NB4 (cell line): ENCODE measurements around the gene DEPDC1.

Experiments
- POLR2A ChIP-seq: IDR thresholded peaks from 2 replicates; pipeline ENCODE4 v1.6.1; 2011; ENCODE audit warnings: mild to moderate bottlenecking; ENCODE audit not compliant: insufficient read length; ENCODE audit errors: extremely low read depth
- TF ChIP-seq, protein P1 (sequence below): IDR thresholded peaks from 2 replicates; pipeline ENCODE4 v1.6.1; 2011; ENCODE audit warnings: low read depth, low read length
- TF ChIP-seq, protein P2 (sequence below): IDR thresholded peaks from one replicate; pipeline ENCODE4 v1.5.1; 2012; ENCODE audit warnings: low read depth, low read length

DNA sequence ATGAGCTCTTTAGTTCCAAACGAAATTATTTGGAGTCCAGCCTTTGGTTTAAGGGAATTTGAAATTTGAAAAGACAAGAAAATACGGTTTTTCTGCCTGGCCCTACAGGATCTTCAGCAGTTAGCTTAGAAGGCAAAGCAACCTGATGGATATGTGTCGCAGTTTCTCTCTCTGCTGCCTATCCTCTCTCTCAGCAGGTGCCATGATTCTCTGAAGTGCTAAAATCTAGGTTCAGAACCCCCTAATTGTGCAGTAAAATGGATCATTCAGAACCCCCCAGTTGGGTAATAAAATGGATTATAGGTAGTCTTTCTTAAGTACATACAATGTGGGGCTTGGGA lies 446 bp upstream of the DEPDC1 start:
- TF ChIP-seq, protein P1, sequence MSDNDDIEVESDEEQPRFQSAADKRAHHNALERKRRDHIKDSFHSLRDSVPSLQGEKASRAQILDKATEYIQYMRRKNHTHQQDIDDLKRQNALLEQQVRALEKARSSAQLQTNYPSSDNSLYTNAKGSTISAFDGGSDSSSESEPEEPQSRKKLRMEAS: no peak
- TF ChIP-seq, protein P2, sequence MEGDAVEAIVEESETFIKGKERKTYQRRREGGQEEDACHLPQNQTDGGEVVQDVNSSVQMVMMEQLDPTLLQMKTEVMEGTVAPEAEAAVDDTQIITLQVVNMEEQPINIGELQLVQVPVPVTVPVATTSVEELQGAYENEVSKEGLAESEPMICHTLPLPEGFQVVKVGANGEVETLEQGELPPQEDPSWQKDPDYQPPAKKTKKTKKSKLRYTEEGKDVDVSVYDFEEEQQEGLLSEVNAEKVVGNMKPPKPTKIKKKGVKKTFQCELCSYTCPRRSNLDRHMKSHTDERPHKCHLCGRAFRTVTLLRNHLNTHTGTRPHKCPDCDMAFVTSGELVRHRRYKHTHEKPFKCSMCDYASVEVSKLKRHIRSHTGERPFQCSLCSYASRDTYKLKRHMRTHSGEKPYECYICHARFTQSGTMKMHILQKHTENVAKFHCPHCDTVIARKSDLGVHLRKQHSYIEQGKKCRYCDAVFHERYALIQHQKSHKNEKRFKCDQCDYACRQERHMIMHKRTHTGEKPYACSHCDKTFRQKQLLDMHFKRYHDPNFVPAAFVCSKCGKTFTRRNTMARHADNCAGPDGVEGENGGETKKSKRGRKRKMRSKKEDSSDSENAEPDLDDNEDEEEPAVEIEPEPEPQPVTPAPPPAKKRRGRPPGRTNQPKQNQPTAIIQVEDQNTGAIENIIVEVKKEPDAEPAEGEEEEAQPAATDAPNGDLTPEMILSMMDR: no peak
- TF ChIP-seq POLR2A: no peak
